ENCODE results near the gene SUPT3H.

Gene SUPT3H

DNA sequence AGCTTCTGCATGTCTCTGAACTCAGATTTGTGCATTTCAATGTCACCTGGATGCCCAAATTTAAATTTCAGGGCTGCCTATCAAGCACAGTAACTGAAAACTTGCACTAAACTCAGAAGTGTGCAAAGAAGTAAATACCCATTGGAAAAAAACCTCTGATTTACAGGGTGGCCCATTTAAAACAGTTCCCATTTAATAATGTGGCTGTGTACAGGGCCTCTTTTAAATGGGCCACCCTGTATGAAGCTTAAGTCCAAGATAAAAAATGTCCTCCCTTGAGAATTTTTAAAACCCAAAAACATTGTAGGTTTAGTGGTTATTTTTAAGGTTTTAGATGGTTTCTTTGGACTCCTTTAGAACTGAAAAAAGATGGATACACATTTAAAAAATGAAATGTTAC lies 251.7 kb downstream of the SUPT3H start:
- H3K4me2 ChIP-seq (ENCODE audit: low read length): no peak overlapping the region
- no peak overlapping the region for H4K8ac ChIP-seq (ENCODE audit: low read depth, low read length)
- H3K36me3 ChIP-seq (ENCODE audit: control insufficient read depth, insufficient read depth, low read length): no peaks in the 10 kb centered on the region
- no peak overlapping the region for H2AK5ac ChIP-seq (ENCODE audit: low read length)
- no peak overlapping the region for H3K9ac ChIP-seq (ENCODE audit: low read length)
- H3K79me2 ChIP-seq (ENCODE audit: control insufficient read depth, insufficient read depth, low read length): no peaks in the 10 kb centered on the region
- H3K18ac ChIP-seq (ENCODE audit: low read length): no peak overlapping the region
- H2BK5ac ChIP-seq (ENCODE audit: low read length): no peak overlapping the region
- DNase-seq: no peak
- H3K56ac ChIP-seq (ENCODE audit: low read length): no peak overlapping the region
- H4K5ac ChIP-seq (ENCODE audit: low read length): no peak overlapping the region
- no peaks in the 10 kb centered on the region for H3K27me3 ChIP-seq (ENCODE audit: insufficient read depth, low read length, poor library complexity)
- no peaks in the 10 kb centered on the region for H3K79me1 ChIP-seq (ENCODE audit: low read length)
- no peak overlapping the region for H3K4ac ChIP-seq (ENCODE audit: low read depth, low read length)
- H3K23ac ChIP-seq (ENCODE audit: low read length): no peak overlapping the region
- H3K4me3 ChIP-seq (ENCODE audit: low read length): no peak overlapping the region
- no peak overlapping the region for H2BK120ac ChIP-seq (ENCODE audit: low read depth, low read length)
- no peak overlapping the region for H3K27ac ChIP-seq (ENCODE audit: low read depth, low read length)
- no peaks in the 10 kb centered on the region for H3K4me1 ChIP-seq (ENCODE audit: control insufficient read depth, low read depth, low read length)
- H2BK15ac ChIP-seq (replicated peaks; ENCODE audit: low read depth): no peak overlapping the region

GRCh38 chr6:45123023-45123422 lies 254.7 kb downstream of the SUPT3H start:
- H2BK5ac ChIP-seq (ENCODE audit: low read length): no peak overlapping the region
- H3K4me1 ChIP-seq (ENCODE audit: control insufficient read depth, low read depth, low read length): no peaks in the 10 kb centered on the region
- H3K36me3 ChIP-seq (ENCODE audit: control insufficient read depth, insufficient read depth, low read length): no peaks in the 10 kb centered on the region
- H3K4me3 ChIP-seq (ENCODE audit: low read length): no peak overlapping the region
- H2AK5ac ChIP-seq (ENCODE audit: low read length): no peak overlapping the region
- H2BK15ac ChIP-seq (replicated peaks; ENCODE audit: low read depth): no peak overlapping the region
- H3K27me3 ChIP-seq (ENCODE audit: insufficient read depth, low read length, poor library complexity): no peaks in the 10 kb centered on the region
- no peak overlapping the region for H3K4me2 ChIP-seq (ENCODE audit: low read length)
- no peak overlapping the region for H3K9ac ChIP-seq (ENCODE audit: low read length)
- no peak overlapping the region for H3K56ac ChIP-seq (ENCODE audit: low read length)
- no CpG with 5 or more reads among the region's 1 CpG for WGBS (ENCODE audit: extremely low coverage, insufficient coverage, low lambda C conversion rate)
- H3K27ac ChIP-seq (ENCODE audit: low read depth, low read length): no peak overlapping the region
- no peak overlapping the region for H3K18ac ChIP-seq (ENCODE audit: low read length)
- H2BK120ac ChIP-seq (ENCODE audit: low read depth, low read length): no peak overlapping the region
- H3K79me1 ChIP-seq (ENCODE audit: low read length): no peaks in the 10 kb centered on the region
- H4K5ac ChIP-seq (ENCODE audit: low read length): no peak overlapping the region
- no peak overlapping the region for H4K8ac ChIP-seq (ENCODE audit: low read depth, low read length)
- no peak for DNase-seq
- H3K79me2 ChIP-seq (ENCODE audit: control insufficient read depth, insufficient read depth, low read length): no peaks in the 10 kb centered on the region
- no peak overlapping the region for H3K4ac ChIP-seq (ENCODE audit: low read depth, low read length)
- H3K23ac ChIP-seq (ENCODE audit: low read length): no peak overlapping the region

GRCh38 chr6:45118754-45119153 lies 259.0 kb downstream of the SUPT3H start:
- no peak overlapping the region for H3K18ac ChIP-seq (ENCODE audit: low read length)
- no peak overlapping the region for H3K9ac ChIP-seq (ENCODE audit: low read length)
- H3K79me2 ChIP-seq (ENCODE audit: control insufficient read depth, insufficient read depth, low read length): no peaks in the 10 kb centered on the region
- H3K56ac ChIP-seq (ENCODE audit: low read length): no peak overlapping the region
- no CpG with 5 or more reads among the region's 1 CpG for WGBS (ENCODE audit: extremely low coverage, insufficient coverage, low lambda C conversion rate)
- no peak for DNase-seq
- no peaks in the 10 kb centered on the region for H3K79me1 ChIP-seq (ENCODE audit: low read length)
- no peak overlapping the region for H2BK120ac ChIP-seq (ENCODE audit: low read depth, low read length)
- no peak overlapping the region for H4K8ac ChIP-seq (ENCODE audit: low read depth, low read length)
- H2BK5ac ChIP-seq (ENCODE audit: low read length): no peak overlapping the region
- H3K4me1 ChIP-seq (ENCODE audit: control insufficient read depth, low read depth, low read length): no peaks in the 10 kb centered on the region
- no peaks in the 10 kb centered on the region for H3K36me3 ChIP-seq (ENCODE audit: control insufficient read depth, insufficient read depth, low read length)
- H3K27me3 ChIP-seq (ENCODE audit: insufficient read depth, low read length, poor library complexity): no peaks in the 10 kb centered on the region
- no peak overlapping the region for H2BK15ac ChIP-seq (replicated peaks; ENCODE audit: low read depth)
- no peak overlapping the region for H2AK5ac ChIP-seq (ENCODE audit: low read length)
- H3K4me3 ChIP-seq (ENCODE audit: low read length): no peak overlapping the region
- no peak overlapping the region for H4K5ac ChIP-seq (ENCODE audit: low read length)
- H3K4ac ChIP-seq (ENCODE audit: low read depth, low read length): no peak overlapping the region
- no peak overlapping the region for H3K27ac ChIP-seq (ENCODE audit: low read depth, low read length)
- no peak overlapping the region for H3K23ac ChIP-seq (ENCODE audit: low read length)
- no peak overlapping the region for H3K4me2 ChIP-seq (ENCODE audit: low read length)

GRCh38 chr6:45116714-45117410 lies 260.9 kb downstream of the SUPT3H start:
- Histone ChIP-seq H3K9ac (ENCODE audit: low read length) (no peak overlapping the region), H2AK5ac (ENCODE audit: low read length) (no peak overlapping the region), H3K36me3 (ENCODE audit: control insufficient read depth, insufficient read depth, low read length) (no peaks in the 10 kb centered on the region), H2BK5ac (ENCODE audit: low read length) (no peak overlapping the region), H2BK120ac (ENCODE audit: low read depth, low read length) (no peak overlapping the region), H4K8ac (ENCODE audit: low read depth, low read length) (no peak overlapping the region), H3K79me1 (ENCODE audit: low read length) (no peaks in the 10 kb centered on the region), H3K79me2 (ENCODE audit: control insufficient read depth, insufficient read depth, low read length) (no peaks in the 10 kb centered on the region), H3K4me3 (ENCODE audit: low read length) (no peak overlapping the region), H3K18ac (ENCODE audit: low read length) (no peak overlapping the region), H3K4me1 (ENCODE audit: control insufficient read depth, low read depth, low read length) (no peaks in the 10 kb centered on the region), H3K4ac (ENCODE audit: low read depth, low read length) (no peak overlapping the region), H2BK15ac (replicated peaks; ENCODE audit: low read depth) (no peak overlapping the region), H3K56ac (ENCODE audit: low read length) (no peak overlapping the region), H3K23ac (ENCODE audit: low read length) (no peak overlapping the region), H3K4me2 (ENCODE audit: low read length) (no peak overlapping the region), H3K27me3 (ENCODE audit: insufficient read depth, low read length, poor library complexity) (no peaks in the 10 kb centered on the region), H3K27ac (ENCODE audit: low read depth, low read length) (no peak overlapping the region), H4K5ac (ENCODE audit: low read length) (no peak overlapping the region)
- no peak for DNase-seq

GRCh38 chr6:45115696-45116095 lies 262.0 kb downstream of the SUPT3H start:
- H2AK5ac ChIP-seq (ENCODE audit: low read length): no peak overlapping the region
- no peak overlapping the region for H3K9ac ChIP-seq (ENCODE audit: low read length)
- H3K36me3 ChIP-seq (ENCODE audit: control insufficient read depth, insufficient read depth, low read length): no peaks in the 10 kb centered on the region
- no peak overlapping the region for H2BK120ac ChIP-seq (ENCODE audit: low read depth, low read length)
- no peaks in the 10 kb centered on the region for H3K4me1 ChIP-seq (ENCODE audit: control insufficient read depth, low read depth, low read length)
- no peak overlapping the region for H3K4me3 ChIP-seq (ENCODE audit: low read length)
- no peak overlapping the region for H2BK15ac ChIP-seq (replicated peaks; ENCODE audit: low read depth)
- no peak overlapping the region for H2BK5ac ChIP-seq (ENCODE audit: low read length)
- no peak overlapping the region for H4K5ac ChIP-seq (ENCODE audit: low read length)
- H3K79me2 ChIP-seq (ENCODE audit: control insufficient read depth, insufficient read depth, low read length): no peaks in the 10 kb centered on the region
- H3K79me1 ChIP-seq (ENCODE audit: low read length): no peaks in the 10 kb centered on the region
- H3K27me3 ChIP-seq (ENCODE audit: insufficient read depth, low read length, poor library complexity): no peaks in the 10 kb centered on the region
- no peak overlapping the region for H3K4me2 ChIP-seq (ENCODE audit: low read length)
- no CpG with 5 or more reads among the region's 3 CpGs for WGBS (ENCODE audit: extremely low coverage, insufficient coverage, low lambda C conversion rate)
- H3K56ac ChIP-seq (ENCODE audit: low read length): no peak overlapping the region
- no peak overlapping the region for H3K23ac ChIP-seq (ENCODE audit: low read length)
- no peak overlapping the region for H3K27ac ChIP-seq (ENCODE audit: low read depth, low read length)
- no peak overlapping the region for H3K4ac ChIP-seq (ENCODE audit: low read depth, low read length)
- H3K18ac ChIP-seq (ENCODE audit: low read length): no peak overlapping the region
- no peak for DNase-seq
- H4K8ac ChIP-seq (ENCODE audit: low read depth, low read length): no peak overlapping the region

GRCh38 chr6:45112711-45113110 lies 265.0 kb downstream of the SUPT3H start:
- no peak overlapping the region for H3K4ac ChIP-seq (ENCODE audit: low read depth, low read length)
- DNase-seq: no peak
- no peak overlapping the region for H4K8ac ChIP-seq (ENCODE audit: low read depth, low read length)
- H2AK5ac ChIP-seq (ENCODE audit: low read length): no peak overlapping the region
- H2BK15ac ChIP-seq (replicated peaks; ENCODE audit: low read depth): no peak overlapping the region
- H3K4me2 ChIP-seq (ENCODE audit: low read length): no peak overlapping the region
- H4K5ac ChIP-seq (ENCODE audit: low read length): no peak overlapping the region
- H3K23ac ChIP-seq (ENCODE audit: low read length): no peak overlapping the region
- no peaks in the 10 kb centered on the region for H3K4me1 ChIP-seq (ENCODE audit: control insufficient read depth, low read depth, low read length)
- no peak overlapping the region for H3K27ac ChIP-seq (ENCODE audit: low read depth, low read length)
- H3K79me2 ChIP-seq (ENCODE audit: control insufficient read depth, insufficient read depth, low read length): no peaks in the 10 kb centered on the region
- H2BK5ac ChIP-seq (ENCODE audit: low read length): no peak overlapping the region
- H3K27me3 ChIP-seq (ENCODE audit: insufficient read depth, low read length, poor library complexity): no peaks in the 10 kb centered on the region
- H3K56ac ChIP-seq (ENCODE audit: low read length): no peak overlapping the region
- no peak overlapping the region for H3K18ac ChIP-seq (ENCODE audit: low read length)
- no peak overlapping the region for H3K4me3 ChIP-seq (ENCODE audit: low read length)
- H3K36me3 ChIP-seq (ENCODE audit: control insufficient read depth, insufficient read depth, low read length): no peaks in the 10 kb centered on the region
- H3K79me1 ChIP-seq (ENCODE audit: low read length): no peaks in the 10 kb centered on the region
- H2BK120ac ChIP-seq (ENCODE audit: low read depth, low read length): no peak overlapping the region
- no peak overlapping the region for H3K9ac ChIP-seq (ENCODE audit: low read length)
